ENCODE measurements around the gene ALDH4A1. TPM values are rescaled to one million over a fixed set of nuclear protein-coding genes. Genes with fewer than 3 reads are reported as not detected.

The ALDH4A1 gene
- polyA plus RNA-seq, 5 donors = 14.5 to 23.2 (median 17.7) TPM

DNA sequence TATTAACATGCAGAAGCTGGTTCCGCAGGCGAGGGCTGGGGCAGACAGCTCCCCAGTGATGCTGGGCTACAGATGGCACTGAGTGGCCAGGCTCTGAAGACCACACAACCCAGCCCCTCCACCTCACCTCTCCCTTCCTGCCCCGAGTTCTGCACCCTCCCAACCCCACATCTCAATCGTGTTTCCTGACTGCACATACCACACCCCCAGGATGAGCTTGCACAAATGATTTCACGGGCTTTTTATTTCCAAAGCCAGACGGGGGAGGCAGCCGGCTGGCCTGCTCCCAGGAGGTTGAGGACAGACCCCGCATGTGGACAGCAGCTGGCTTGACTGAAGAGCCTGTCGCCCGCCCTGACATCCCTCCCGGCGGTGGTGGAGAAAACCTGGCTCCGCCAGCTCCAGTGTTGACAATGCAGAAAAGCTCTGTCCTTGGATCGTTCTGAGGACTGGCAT, 21.4 kb upstream of the ALDH4A1 start:
- DNase-seq = no peak

DNA sequence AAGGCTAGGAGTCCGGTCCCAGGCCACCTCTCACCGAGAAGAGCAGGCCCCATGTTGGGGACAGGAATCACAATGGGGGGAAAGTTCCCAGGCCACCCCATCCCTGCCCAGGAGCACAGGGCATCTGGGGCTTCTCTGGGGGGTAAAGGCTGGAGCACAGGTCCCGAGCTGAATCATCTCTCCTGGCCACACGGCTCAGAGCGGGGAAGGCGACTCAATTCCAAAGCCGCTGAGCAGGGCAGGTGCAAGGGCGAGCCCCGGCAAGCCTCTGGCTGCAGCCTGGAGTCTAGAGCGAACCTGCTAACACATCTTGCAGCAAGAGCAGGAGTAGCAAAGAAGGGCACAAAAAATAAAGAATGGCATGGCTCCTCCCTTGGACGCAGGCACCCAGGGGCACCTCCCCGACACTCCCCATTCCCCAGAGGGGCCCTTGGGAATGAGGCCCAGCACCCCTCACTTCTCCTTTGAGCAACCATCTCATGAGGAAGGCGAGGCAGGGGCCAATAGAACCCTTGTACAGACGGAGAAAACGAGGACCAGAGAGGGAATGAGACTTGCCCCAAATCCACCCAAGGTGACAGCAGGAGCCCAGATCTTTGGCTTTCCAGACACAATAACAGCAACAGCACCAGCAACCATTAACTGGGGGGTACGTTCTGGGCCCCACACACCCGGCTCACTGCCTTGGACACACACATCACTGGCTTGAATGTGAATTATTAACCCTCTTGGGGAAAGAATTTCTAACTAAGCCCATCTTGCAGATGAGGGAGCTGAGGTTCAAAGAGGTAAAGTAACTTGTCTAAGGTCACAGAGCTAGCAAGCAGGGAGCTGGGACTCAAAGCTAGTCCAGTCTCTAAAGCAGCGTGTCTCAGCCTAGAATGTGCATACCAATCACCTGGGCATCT, 20.7 kb upstream of the ALDH4A1 start:
- DNase-seq = no peak

DNA sequence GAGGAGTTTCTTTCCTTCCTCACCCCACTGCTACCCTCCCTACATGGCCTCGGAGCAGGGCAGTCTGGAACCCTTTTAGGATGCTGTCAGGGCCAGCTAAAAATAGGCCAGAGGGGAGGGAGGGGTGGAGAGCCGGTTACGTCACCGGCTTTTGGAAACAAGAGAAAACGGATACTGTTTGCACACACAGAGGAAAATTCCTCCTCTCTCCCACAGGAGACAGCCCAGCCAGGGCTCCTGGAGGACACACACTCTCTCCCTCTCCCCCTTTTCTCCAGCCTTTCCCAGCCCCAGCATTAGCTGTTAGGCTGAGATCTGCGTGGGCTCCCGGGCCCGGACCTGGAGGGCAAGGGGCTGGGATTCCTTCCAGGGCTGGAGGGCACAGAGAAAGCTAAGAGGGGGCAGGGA, 20.0 kb upstream of the ALDH4A1 start:
- DNase-seq = peak; percentile 89 to 91

DNA sequence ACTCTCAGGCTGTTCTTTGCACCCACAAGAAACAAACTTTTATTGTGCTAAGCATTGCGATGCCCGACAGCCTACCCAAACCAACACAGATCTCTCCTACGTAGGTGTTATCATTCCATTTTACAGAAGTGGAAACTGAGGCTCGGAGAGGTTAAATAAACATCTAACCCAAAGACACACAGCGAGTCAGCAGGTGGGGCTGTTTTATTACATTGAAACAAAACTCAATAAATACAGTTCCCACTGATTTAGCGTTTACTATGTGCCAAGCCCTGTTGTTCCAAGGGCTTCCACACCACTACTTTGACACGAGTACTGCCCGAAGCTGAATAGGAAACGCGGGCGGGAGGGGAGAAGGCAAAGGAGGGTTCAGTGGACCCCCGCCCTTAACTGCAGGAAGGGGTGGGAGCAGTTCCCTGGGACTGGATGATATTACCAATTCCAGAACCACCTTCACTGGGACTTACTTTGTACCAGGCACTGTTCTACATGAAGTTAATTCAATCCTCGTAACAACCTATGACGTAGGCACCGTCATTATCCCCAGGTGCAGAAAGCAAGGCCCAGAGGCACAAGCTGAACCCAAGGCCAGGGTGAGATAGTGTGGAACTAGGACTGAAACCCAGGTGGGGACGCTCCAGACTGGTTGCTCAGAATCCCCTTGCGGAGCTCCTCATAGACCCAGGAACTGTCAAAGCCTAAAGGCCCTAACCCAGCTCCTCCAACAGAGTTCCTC, 19.3 kb upstream of the ALDH4A1 start:
- no peak for DNase-seq

DNA sequence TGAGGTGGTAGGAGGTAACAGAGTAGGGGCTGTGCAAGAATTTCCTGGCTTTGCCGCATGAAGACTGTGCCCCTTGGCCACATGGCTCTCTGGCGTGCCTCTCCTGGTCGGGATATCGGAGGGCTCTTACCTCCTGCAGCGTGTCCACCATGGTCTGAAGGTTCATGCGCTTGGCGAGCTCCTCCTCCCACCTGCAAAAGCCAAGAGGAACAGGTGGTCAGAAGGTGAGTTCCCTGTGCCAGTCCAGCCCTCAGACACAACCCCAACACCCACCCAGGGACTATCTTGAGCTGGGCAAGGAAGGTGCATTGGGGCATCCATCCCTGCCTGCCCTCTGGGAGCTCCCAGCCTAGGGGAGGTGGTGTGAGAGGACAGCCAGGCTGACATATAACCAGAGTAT, 18.6 kb upstream of the ALDH4A1 start:
- DNase-seq = no peak

DNA sequence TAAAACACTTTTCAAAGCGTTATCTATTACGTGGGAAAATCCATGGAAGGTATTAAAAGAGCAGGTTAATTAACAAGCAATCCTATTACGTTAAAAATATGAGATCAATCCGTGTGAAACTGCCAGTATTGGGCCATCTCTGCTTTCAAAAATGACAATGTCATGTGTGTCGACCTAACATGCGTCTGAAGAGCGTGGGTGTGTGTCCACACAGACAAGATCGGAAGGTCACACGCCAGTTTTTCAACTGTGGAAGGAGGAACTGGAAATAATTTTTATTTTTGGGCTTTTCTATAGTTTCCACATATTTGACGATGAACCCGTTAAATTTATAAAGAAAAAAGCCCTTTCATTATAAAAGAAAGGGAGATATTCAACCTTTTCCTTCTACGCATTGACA, 17.6 kb upstream of the ALDH4A1 start:
- DNase-seq = no peak

DNA sequence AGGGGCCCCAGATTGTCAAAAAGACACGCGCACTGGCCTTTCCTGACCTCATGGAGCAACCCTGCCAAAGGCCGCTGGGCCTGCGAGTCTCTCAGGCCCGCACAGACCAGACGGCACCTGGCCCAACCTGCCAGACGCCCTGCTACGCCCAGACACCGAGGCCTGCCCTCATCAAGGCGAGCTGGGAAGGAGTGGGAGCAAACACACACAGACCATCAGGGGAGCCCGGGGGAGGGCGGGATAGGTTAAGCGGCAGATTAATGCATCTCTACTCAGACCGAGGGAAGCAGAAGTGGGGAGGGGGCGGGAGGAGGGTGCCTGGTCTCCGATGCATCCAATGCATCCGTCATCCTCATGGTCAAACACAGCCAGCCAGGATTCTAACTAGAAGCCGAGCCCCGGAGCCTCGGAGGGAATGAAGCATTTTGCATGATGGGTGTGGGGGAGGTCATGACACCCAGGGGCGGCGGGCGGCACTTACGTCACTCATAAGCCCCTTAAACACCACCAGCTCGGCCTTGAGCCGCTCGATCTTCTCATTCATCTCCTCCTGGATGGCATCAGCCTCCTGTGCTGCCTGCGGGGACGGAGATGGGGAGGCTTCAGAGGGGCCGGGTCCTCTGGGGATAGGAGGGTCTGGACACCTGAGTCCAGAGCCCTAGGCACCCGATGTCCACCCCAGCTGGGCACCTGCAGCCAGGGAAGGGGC, 17.0 kb upstream of the ALDH4A1 start:
- no peak for DNase-seq

DNA sequence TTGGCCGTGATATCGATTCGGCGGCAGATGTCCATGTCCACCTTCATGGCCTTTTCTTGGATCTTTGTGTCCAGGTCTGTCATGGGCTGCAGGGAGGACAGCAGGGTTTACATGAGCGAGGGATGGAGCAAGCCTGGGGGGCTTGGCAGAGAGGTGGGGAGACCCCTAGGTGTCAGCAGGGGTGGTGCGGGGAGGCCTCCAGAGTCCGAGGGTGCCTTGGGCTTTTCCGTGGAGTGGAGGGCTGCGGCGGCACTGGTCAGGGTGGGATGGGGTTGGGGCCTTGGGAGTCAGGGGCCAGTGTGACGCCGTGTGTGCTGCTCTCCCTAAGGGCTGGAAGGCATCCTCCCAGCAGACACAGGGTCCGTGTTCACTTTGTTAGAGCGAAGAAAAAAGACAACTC, 16.1 kb upstream of the ALDH4A1 start:
- DNase-seq = no peak

DNA sequence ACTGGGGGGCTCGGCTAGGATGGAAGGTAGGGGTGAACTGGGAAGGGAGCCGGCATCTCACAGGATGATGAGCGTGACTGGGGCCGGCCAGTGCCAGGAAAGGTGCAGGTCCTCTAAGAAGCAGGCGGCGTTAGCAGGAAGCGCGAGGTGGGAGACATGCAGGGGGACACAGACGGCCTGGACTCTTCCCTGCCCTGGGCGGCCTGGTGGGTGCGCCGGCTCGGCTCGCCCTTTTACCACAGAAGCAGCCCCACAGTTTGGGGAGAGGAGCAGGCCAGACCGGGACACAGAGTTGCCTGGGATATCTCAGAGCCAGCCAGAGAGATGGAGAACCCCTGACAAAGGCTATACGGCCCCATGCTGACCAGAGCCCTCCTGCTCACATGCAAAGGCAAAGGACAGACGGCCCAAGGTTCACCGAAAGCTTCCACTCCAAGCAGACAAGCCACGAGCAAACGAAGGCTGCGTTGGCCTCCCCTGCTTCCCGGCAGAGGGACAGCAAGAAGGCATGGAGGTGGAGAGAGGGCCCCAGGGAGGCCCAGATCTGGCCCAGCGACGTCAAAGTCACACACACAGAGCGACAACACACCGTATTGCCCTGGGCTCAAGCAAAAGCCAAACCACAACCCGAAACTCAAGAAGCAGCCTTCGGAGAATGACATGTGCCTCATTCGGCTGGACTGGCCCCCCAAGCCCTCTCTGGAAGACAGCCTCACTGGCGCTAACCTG, 14.9 kb upstream of the ALDH4A1 start:
- no peak for DNase-seq

DNA sequence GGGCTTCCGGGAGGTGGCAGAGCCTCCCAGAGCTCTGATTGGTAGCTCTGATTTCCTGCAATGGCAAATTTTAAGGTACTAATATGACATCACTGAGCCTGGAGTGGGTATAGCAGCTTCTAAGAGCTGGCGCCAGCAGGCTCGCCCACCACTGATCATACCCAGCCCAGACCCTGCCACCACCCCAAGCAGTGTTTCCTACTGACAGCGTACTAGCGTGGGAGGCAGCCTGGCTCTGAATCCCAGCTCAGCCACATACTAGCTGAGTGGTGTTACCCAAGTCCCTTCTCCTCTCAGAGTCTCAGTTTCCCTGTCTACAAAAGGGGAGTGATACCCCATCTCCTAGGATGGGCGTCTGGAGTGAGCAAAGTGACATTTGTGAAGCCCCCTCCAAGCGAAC, 13.0 kb upstream of the ALDH4A1 start:
- no peak for DNase-seq

DNA sequence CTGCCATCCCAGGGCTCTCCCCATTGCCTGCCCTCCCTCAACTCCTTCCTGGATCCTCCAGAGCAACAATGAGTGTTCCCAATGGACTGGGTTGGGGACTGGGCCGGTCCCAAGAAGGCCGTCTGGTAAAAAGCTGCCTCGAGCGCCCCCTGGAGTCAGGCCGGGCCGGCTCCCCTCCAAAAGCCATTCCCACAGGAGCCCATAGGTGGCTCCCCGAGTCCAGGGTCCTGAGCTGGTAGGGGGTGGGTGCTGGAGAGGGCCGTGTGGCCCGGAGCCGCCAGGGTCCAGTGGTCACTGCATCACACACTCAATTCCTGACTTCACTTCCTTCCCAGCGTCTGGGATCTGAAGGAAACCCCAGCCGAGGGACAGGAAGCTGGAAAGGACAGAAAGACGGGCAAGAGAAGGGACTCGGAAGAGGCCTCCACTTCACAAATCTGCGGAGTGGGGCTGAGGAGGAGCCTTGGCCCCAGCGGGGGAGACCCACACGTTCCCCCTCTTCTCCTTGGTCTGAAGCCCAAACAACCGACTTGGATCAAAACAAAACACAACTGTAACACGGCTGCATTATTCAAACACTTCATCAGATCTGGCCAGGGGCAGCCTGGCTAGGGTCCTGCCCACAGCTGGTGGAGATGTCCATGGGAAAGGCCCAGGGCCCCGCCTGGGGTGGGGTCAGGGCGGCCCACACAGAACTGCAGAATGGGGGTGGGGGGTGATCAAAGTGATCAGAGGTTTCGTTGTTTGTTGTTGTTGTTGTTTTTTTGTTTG, 10.9 kb upstream of the ALDH4A1 start:
- peak; percentile 82 to 83 for DNase-seq

DNA sequence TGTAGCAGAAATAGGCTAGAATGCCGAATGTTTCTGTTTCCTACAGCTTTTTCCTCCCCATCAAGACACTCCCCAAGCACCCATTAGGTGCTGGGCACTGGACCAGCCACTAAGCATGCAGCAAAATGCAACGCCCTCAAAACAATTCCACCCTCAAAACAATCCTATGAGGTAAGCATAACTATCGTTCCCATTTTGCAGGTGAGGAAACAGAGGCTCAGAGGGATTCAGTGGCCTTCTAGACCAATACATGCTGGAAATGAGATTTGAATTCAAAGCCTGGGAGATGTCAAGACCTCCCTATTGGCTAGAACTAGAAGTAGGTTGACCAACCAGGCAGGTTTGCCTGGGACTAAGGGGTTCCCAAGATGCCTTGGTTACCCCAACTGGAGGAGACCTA, 10.2 kb upstream of the ALDH4A1 start:
- DNase-seq = no peak

DNA sequence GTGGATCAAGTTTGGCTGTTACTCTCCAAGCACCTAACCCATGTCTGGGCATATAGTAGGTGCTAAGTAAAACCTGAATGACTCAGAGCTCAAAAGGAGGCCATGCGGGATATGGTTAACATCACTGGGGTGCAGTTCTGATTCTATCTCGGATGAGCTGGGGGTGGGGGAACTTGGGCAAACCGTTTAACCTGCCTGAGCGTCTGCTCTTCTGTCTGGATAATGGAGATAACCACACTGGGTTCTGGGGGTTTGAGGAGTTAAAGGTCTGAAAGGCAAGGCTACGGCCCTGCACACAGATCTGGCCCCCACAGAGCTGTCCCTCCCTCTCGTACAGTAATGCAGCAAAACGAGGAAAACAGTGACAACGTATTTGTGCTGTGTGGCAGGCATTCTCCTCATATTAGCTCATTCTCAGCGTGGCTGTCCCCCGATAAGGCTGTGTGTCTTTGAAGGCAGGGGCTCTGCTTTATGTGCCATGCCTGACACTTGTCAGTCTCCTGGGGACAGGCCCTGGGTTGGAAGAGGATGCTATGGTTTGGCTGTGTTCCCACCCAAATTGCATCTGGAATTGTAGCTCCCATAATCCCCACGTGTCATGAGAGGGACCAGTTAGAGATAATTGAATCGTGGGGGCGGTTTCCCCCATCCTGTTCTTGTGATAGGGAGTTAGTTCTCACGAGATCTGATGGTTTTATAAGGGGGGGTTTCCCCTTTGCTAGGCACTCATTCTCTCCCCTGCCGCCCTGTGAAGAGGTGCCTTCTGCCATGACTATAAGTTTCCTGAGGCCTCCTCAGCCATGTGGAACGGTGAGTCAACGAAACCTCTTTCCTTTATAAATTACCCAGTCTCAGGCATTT, 6.8 kb upstream of the ALDH4A1 start:
- no peak for DNase-seq

DNA sequence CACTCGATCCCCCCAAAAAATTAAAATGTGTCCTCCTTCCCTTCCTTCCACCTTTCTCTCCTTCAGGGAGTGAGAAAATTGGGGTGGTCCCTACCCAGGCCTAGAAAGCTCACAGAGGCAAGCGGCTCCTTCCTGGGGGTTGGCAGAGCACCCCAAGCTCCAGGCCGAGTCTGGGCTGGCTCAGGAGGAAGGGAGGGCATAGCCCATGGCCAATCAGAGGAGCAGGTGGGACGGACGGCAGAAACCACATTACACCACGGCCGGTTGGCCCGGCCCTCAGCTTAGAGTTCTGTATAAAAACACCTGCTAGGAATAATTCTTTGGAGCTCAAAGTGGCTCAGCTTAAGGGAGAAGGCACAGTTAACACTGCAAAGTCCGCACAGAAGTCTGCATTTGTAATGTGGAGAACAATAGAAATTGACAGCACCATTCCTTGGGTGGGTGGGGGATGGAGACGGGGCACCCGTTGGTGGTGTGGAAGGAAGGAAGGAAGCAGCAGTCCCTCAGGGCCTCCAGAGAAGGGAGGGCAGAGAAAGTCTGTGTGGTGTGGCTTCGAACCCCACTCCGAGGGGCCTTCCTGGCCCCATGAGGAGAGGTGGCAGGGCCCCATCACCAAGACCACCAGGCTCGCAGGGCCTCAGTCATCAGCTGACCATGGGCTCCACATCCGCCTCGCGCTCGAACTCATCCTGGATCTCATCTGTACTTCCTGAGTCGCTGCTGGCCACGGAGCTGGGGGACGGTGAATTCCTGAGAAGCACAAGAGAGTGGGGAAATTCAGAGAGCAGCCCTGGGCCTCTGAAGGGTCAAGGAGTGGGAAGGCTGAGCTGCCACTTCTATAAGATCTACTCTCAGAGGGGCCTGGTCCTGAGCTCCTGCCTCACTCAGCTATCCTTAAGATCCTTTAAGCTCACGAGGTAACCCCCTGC, 5.8 kb upstream of the ALDH4A1 start:
- no peak for DNase-seq

DNA sequence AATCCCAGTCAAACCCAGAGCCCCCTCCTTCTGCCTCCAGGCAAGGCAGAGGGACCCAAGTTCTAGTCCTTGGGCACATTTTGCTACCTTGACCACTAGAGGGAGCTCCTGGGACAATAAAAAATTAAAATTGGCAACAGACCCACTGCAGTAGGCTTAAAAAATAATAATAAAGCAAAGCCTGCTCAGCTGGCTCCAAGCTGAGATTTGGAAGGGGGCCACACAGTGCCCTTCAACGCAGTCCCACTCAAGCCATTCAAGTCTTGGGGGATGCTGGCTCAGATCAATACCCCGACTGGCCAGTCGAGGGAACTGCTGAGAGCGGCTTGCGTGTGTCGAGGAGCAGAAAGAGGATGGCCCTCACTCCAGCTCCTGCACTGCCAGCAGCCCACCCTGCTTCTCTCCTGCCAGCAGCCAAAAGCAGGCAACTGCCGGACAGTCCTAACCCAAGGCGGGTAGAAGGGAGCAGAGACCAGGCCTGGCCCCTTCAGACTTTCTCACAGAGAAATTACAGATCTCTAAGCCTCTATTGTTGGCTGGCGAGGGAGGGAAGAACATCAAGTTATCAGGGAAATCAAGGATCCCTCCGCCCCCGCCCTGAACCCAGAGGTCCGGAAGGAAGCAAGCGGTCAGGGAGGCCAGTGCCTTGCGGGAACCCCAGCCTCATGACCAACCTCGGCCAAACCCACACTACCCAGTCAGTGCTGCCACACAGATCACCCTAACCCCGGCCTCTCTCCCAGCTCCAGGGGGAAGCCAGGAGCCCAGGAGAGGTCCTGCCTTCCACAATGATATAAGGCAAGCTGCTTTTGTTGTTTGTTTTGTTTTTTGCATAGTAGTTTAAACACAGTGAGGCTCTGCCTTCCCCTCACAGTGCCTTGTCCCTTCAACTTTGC, 4.9 kb upstream of the ALDH4A1 start:
- peak; percentile 86 to 90 for DNase-seq

DNA sequence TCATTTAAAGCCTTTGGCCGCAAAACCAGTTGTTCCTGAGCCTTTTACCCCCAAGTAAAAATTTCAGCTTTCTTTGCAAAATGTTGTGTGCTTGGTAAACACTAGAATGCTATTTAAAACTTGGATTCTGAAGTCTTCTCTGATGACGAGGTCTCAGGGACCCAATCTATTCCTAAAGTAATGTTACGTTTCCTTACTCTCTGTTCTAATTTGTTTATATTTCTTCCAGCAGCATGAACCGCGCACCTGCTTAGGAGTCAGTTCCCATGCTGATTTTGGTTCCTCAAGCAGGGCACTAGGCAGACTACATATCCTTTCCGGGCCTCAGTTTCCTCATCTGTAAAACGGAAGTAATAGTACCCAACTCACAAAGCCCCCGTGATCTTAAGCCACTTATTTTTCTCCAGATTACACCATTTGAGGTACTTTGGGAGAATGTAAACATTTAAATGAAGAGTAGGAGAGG, 969 bp upstream of the ALDH4A1 start:
- DNase-seq = no peak

DNA sequence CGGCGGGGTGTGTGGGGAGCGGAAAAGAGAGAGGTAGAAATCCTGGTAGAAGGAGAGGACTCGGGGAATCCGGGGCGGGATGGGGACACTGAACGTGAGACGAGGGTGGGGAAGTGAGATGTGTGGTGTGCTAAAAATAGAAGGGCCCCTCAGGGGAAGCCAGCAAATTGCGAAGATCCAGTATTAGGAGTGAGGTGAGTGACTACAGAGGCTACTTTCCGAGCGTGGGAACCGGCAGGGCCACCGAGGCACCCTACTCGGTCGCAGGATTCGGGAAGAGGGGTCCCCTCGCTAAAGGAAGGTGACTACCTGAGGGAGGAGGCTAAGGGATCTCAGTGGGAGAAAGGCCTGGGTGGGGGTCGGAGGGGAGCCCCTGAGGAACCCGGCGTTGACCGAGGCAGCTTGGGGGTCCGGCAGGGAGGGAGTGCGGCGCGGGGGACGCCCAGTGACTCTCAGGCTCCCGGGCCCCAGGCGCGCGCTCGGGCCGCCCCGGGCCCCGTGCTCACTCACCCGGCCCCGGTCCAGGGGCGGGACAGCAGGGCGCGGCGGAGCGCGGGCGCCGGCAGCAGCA, 318 bp downstream of the ALDH4A1 start:
- DNase-seq = no peak
